HG03457 (cell line): Measurements from ENCODE around the gene PHC2.
A peak's percentile ranks its signal among the peaks of the same experiment; 100 is the strongest.

Experiments used
- ATAC-seq: cut with Tn5 transposase; IDR thresholded peaks from one replicate; pipeline ENCODE4 v1.9.1; 2021; ENCODE audit warnings: moderate number of reproducible peaks; ENCODE audit not compliant: unreplicated experiment

The PHC2 gene

DNA sequence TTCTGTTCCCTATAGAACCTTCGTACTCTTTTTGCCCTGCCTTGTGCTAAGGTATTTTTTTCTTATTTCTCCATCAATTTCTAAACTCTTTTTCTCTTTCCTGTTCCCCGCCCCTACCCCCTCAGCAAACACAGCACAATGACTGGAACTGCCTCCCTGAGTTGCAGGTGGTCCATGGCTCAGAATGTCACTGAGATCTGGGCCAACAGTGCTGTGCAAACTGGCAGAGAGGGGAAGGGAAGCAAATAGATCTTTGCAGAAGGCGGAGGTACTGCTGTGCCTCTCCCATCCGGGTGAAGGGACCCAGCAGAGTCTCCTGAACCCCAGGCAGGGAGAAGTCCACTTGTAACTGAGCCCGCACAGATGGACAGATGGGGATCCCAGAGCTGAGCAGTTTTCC is 77.4 kb downstream of the PHC2 start:
- no peak for ATAC-seq

DNA sequence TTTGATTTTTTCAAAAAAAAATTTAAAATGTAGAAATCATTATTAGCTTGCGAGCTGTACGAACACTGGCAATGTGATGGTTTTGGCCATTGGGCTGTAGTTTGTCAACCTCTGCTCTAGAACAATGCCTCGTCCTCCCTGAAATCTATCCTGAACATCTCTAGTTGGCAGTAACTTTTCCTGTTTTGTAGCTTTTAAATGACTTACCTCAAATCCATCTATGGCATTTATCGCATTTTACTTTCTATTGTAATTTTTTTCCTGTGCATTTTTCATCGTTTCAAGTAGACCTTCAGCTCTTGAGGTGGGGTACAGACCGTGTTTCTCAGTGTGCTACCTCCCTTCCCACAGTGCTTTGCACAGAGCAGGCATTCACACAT is 79.6 kb downstream of the PHC2 start:
- ATAC-seq: no peak

DNA sequence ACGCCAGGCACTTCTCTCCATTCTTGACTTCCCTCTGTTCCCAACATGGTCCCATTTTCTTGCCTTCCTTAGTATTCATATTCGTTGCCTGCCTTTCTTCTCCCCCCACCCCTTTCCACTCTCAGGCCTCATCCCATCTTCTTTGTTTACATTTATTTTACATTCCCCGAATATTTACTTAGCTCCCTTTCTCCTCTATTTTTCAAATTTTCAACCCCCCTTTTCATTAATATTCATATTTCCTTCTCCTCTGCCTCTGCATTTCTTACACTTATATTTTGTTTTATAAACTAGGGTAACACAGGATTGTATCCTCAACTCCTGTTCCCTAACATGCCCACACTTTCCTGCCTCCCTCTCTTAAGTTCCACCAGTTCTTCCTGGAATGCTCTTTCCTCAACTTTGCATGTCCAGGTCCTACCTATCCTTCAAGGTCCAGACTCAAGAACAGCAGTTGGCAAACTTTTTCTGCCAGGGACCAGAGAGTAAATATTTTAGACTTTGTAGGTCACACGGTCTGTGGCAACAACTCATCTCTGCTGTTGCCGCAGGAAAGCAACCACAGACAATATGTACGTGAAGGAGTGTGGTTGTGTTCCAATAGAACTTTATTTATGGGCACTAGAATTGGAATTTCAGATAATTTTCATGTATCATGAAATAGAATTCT is 80.1 kb downstream of the PHC2 start:
- ATAC-seq: no peak

DNA sequence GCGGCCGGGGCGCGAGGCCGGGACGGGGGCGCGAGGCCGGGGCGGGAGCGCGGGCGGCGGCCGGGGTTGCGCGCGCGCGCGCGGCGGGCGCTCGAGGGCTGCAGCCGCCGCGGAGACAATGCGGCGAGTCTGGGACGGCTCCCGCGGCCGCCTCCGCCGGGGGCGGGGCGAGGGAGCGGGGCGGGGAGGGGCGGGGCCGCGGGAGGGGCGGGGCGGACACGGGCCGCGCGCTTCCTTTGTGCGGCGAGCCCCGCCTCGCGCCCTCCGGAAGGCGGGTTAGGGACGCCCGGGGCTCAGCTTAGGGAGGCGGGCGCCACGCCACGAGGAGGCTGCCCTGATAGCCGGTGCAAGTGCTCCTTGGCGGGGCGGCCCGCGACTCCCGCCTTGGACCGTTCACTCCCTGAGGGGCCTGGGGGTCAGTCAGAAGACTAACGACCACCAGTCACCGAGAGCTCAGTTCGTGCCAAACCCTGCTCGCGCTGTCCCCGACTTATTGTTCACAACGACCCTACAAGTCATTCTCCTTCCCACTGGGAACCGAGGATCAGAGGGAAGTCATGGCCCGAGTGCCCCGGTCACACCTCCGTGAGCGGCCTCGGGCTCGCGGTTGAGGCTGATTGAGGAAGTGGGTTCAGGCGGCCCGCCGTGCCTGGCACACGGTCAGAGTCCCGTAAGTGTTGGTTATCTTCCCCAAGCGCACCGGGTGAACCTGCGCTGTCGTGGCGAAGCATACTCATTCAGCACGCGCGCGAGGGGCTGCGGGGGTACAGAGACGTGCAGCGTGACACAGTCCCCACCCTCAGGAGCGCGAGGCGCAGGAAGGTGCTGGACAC is 80.9 kb downstream of the PHC2 start:
- peak; percentile 55 for ATAC-seq

DNA sequence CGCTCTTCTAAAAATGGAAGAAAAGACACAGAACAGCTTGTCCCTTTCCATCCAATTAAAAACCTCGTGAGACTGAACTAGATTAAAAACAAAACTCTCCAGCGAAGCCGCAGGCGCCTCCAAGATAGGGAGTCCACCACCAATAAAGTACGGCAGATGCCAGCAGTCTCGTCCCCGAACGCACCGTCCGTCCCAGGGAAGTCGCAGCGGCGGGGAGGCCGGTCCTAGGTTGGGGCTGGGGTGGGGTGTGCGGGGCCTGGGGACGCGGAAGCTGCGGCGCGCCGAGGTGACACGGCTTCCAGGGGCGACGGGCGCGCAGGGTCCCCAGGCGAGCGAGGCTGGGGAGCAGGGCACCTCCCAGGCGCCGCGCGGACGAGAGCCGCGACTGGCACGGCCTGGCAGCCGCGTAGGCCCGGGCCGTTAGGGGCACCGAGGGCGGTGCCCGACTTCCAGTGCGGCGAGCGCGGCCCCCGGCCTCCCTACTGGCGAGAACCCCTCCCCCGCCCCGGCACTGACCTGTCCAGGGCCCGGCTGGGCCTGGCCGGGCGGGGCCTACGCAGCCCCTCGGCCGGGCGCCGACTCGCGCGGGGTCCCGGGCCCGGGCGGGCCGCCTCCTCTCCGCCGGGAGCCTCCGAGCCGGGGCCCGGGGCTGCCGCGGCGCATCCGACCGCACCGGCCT is 81.7 kb downstream of the PHC2 start:
- ATAC-seq: peak; percentile 11

DNA sequence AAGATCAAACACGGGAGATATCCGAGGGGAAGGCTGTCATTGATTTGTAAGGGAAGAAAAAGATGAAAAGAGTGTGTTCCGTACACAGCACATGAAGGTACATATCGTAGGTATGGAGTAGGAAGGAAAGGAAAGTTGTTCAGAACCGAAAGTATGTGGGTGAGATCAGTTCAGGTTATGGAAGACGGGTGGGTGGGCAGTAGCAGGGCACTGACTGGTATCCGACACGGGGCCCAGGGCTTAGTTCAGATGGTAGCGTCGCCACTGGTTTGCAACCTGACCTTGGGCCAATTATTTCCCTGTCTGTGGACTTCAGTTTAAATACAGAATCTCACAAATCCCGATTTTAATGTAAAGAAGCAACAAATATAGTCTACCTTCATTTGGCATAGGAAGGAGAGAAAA is 82.2 kb downstream of the PHC2 start:
- no peak for ATAC-seq

GRCh38 chr1:33348194-33348593 is 82.7 kb downstream of the PHC2 start:
- no peak for ATAC-seq

DNA sequence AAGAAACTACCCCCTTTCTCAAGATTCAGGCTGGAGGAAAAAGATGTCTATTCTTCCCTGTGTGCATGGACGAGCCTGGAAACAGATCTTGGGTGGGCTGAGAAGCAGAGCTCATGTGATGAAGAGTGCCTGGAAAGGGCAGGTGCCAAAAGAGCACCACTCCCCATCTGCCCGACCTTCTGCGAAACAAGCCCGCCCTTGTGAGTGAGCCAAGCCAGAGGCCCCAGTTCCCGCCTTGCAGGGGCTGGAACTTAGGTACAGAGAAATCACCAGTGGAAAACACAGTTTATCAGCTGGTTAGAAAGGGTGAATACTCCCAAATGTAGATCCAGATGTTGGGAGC is 83.3 kb downstream of the PHC2 start:
- ATAC-seq: no peak

GRCh38 chr1:33346927-33347649 is 83.8 kb downstream of the PHC2 start:
- ATAC-seq: no peak

GRCh38 chr1:33346533-33346926 is 84.4 kb downstream of the PHC2 start:
- ATAC-seq: no peak

GRCh38 chr1:33344896-33345560 is 85.9 kb downstream of the PHC2 start:
- no peak for ATAC-seq

DNA sequence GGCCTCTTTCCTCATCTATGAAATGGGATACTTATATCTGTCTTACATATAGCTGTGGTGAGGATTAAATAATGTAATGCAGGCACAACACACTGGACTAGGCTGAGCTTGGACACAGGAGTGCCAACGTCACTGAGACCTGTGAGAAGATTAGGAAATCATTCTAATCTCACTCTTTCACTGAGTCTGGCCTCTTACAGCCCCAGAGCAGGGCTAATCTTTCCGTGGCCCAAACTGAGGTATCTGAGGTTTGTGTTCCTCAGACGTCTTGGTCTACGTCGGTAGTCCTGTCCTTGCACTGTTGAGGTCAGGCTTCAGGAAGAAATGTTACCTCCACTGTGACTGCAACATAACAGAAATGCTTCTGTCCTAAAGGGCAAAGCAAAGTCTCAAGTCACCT is 87.4 kb downstream of the PHC2 start:
- no peak for ATAC-seq

DNA sequence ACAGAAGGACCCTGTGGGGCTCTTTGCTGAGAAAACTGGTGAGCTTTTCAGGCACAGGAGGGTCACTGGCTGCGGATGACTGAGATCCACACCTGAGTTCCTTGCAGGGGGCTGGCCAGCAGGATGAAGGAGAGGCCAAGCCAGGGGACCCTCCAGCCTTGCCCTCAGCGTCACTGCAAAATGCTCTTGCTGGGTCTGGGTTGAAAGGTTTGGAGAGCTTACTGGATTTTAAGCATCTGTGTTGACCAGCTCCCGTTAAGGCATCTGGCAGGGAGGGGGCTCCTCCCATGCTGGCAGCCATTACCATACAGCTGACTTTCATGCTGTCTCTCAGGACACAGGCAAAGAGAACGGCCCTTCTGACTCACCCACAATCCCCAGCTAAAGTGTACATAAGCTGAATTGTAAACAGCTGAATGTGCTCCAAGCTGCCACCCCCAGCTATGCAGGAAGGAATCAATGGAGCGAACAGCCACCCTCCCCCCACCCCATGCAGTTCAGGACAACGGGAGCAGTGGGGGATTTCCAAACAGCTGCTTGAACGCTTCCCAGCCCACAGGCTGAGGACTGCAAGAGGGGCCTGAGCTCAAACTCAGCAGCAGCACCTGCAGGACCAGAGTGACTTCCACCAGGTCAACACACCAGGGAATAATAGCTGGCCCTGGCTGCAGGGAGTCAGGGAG is 88.7 kb downstream of the PHC2 start:
- no peak for ATAC-seq

DNA sequence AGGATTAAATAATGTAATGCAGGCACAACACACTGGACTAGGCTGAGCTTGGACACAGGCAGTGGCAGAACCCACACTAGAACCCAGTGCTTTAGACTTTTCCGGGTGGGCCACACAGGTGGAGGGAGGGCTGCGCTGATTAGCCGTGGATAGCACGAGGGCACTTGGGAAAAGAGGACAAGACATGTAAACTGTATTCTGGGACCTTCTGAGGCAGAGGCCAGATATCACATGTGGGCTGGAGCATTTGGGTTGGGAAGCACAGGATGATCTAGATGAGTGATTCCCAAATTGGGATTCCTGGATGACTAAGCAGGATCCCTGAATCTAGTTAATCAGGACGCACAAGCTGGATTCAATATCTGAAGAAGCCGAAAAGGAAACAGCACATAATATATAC is 89.7 kb downstream of the PHC2 start:
- no peak for ATAC-seq

DNA sequence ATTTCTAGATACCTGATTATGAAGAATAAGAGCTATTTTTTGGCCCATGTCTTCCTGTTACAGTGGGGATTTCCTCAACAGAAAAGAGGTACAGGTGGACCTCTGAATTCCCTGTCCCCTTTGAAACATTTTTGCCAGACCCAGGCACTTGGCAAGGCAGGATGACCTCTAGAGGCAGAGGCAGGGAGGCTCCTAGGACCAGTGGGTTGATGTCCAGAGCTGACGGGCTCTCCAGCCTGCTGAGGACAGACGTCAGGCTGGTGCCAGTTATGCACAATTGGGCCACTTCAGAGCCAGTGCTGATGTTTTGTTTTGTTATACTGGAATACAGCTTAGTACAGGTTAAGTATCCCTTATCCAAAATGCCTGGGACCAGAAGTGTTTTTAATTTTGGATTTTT is 91.5 kb downstream of the PHC2 start:
- no peak for ATAC-seq

DNA sequence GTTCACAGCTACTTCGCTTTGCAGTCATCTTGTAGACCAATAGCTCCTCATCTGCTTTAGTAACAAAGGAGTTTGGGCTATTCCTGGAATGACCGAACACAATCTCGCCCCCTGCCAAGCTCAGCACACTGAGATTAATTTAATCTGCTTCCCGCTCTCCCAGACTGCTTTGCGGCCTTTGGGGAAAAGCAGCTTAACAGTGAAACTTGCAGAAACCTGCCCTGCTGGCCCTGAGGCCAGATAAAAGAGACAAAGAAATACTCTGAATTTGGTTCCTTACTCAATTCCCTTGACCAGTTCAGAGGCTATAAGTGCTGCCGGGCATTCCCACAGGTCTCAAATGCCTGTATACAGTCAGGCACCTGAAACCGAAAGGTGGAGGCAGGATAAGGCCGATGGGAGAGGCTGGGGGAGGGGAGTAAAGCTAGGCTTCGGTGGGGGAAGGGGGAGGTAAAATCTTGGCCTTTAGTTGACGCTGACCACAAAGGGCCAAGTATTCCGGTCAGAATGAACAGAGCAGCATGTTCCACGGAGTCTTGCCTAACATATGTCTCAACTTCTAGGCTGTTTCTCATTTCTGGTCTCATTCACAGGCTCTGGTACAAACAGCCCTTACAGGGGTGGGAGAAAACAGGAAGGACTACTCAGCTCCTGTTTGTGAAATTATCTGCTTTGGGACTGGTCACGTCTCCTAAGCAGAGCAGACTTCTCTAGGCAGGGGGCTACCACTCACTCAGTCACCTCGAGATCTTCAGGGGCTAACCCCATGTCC is 92.3 kb downstream of the PHC2 start:
- no peak for ATAC-seq

DNA sequence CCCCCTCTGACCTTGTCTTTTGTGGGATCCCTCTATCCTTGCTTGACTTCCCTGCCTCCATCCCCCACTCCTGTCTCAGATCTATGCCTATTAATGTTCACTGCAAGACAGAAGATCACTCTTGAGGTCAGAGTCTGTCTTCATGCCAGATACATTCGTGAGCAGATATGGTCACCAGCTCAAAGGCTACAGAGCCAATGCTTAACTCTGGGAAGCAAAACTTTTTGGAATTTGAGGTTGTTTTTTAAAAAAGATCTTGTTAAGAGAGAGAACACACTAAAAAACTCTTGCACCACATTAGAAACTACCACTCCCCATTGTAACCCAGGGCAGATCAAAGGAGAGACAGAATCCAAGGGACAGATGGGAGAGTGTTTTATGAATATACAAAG is 92.9 kb downstream of the PHC2 start:
- no peak for ATAC-seq

GRCh38 chr1:33337441-33337840 is 93.5 kb downstream of the PHC2 start:
- no peak for ATAC-seq

- ATAC-seq: no peak
These were observed 94.3 kb downstream of the PHC2 start for GRCh38 chr1:33336580-33336979.

- no peak for ATAC-seq
These were observed 95.9 kb downstream of the PHC2 start for GRCh38 chr1:33335020-33335419.
